ENCODE results near the gene EIF3L. TPM values are rescaled to one million over a fixed set of nuclear protein-coding genes. Genes with fewer than 3 reads are reported as not detected.

The EIF3L gene
- total and polyA plus RNA-seq, 2 donors (not counting 1 experiment from before 2014, with no cell fraction given), result 288 to 515 TPM

GRCh38 chr22:37854946-37855345 is 5.7 kb downstream of the EIF3L start:
- Histone ChIP-seq H3K36me3 (ENCODE audit: control insufficient read depth, insufficient read depth, low read length) (peaks cover 19% of the 10 kb centered on the region), H3K4me1 (ENCODE audit: control insufficient read depth, extremely low read depth, insufficient read depth, low read length) (no peaks in the 10 kb centered on the region), H3K27ac (ENCODE audit: insufficient read depth, low read length) (no peak overlapping the region), H2AFZ (ENCODE audit: low read length) (no peak overlapping the region), H3K9ac (ENCODE audit: insufficient read depth, low read length) (no peak overlapping the region), H3K27me3 (ENCODE audit: control insufficient read depth, insufficient read depth, low read length) (no peaks in the 10 kb centered on the region), H3K4me2 (ENCODE audit: extremely low read depth, insufficient read depth, low read length) (no peak overlapping the region), H4K20me1 (ENCODE audit: control insufficient read depth, extremely low read depth, insufficient read depth, low read length) (no peaks in the 10 kb centered on the region), H3K9me3 (ENCODE audit: control insufficient read depth, insufficient read depth, low read depth, low read length) (no peaks in the 10 kb centered on the region), H3K4me3 (replicated peaks in 1 of 4; ENCODE audit: control extremely low read depth in 1 of 4, insufficient read depth in 1 of 4, low read depth in 3 of 4, low read length in 4 of 4) (no peak overlapping the region), H3K79me2 (ENCODE audit: control insufficient read depth, insufficient read depth, low read length) (peaks cover 36% of the 10 kb centered on the region)
- DNase-seq (ENCODE audit: low read depth in 2 of 2), result no peak
- TF ChIP-seq EZH2 (IDR thresholded peaks at IDR 0.05; ENCODE audit: low read length, missing control alignments) (no peak), CTCF (conservative IDR thresholded peaks at IDR 0.05 in 1 of 2, IDR thresholded peaks at IDR 0.05 in 1 of 2; ENCODE audit: low read depth in 1 of 2, low read length in 2 of 2) (no peak)

- peak in 1 of 2 donors; percentile 21 for DNase-seq (ENCODE audit: low read depth in 2 of 2)
- H3K4me2 ChIP-seq (ENCODE audit: extremely low read depth, insufficient read depth, low read length), result no peak overlapping the region
- H2AFZ ChIP-seq (ENCODE audit: low read length), result no peak overlapping the region
- no peaks in the 10 kb centered on the region for H4K20me1 ChIP-seq (ENCODE audit: control insufficient read depth, extremely low read depth, insufficient read depth, low read length)
- no peaks in the 10 kb centered on the region for H3K9me3 ChIP-seq (ENCODE audit: control insufficient read depth, insufficient read depth, low read depth, low read length)
- peaks cover 31% of the 10 kb centered on the region for H3K79me2 ChIP-seq (ENCODE audit: control insufficient read depth, insufficient read depth, low read length)
- peaks cover 19% of the 10 kb centered on the region for H3K36me3 ChIP-seq (ENCODE audit: control insufficient read depth, insufficient read depth, low read length)
- H3K4me1 ChIP-seq (ENCODE audit: control insufficient read depth, extremely low read depth, insufficient read depth, low read length), result no peaks in the 10 kb centered on the region
- H3K27me3 ChIP-seq (ENCODE audit: control insufficient read depth, insufficient read depth, low read length), result no peaks in the 10 kb centered on the region
- H3K4me3 ChIP-seq (replicated peaks in 1 of 4; ENCODE audit: control extremely low read depth in 1 of 4, insufficient read depth in 1 of 4, low read depth in 3 of 4, low read length in 4 of 4), result no peak overlapping the region
- H3K27ac ChIP-seq (ENCODE audit: insufficient read depth, low read length), result no peak overlapping the region
- TF ChIP-seq CTCF (conservative IDR thresholded peaks at IDR 0.05 in 1 of 2, IDR thresholded peaks at IDR 0.05 in 1 of 2; ENCODE audit: low read depth in 1 of 2, low read length in 2 of 2) (no peak), EZH2 (IDR thresholded peaks at IDR 0.05; ENCODE audit: low read length, missing control alignments) (no peak)
- H3K9ac ChIP-seq (ENCODE audit: insufficient read depth, low read length), result no peak overlapping the region
Observed at GRCh38 chr22:37855462-37855861, 6.2 kb downstream of the EIF3L start.

GRCh38 chr22:37860796-37861421 is 11.7 kb downstream of the EIF3L start:
- Histone ChIP-seq H3K27ac (ENCODE audit: insufficient read depth, low read length) (no peak overlapping the region), H3K36me3 (ENCODE audit: control insufficient read depth, insufficient read depth, low read length) (peaks cover 22% of the 10 kb centered on the region), H3K4me2 (ENCODE audit: extremely low read depth, insufficient read depth, low read length) (no peak overlapping the region), H3K4me1 (ENCODE audit: control insufficient read depth, extremely low read depth, insufficient read depth, low read length) (no peaks in the 10 kb centered on the region), H3K27me3 (ENCODE audit: control insufficient read depth, insufficient read depth, low read length) (no peaks in the 10 kb centered on the region), H3K9ac (ENCODE audit: insufficient read depth, low read length) (no peak overlapping the region), H4K20me1 (ENCODE audit: control insufficient read depth, extremely low read depth, insufficient read depth, low read length) (no peaks in the 10 kb centered on the region), H2AFZ (ENCODE audit: low read length) (no peak overlapping the region), H3K4me3 (replicated peaks in 1 of 4; ENCODE audit: control extremely low read depth in 1 of 4, insufficient read depth in 1 of 4, low read depth in 3 of 4, low read length in 4 of 4) (no peak overlapping the region), H3K9me3 (ENCODE audit: control insufficient read depth, insufficient read depth, low read depth, low read length) (no peaks in the 10 kb centered on the region), H3K79me2 (ENCODE audit: control insufficient read depth, insufficient read depth, low read length) (peaks cover 5% of the 10 kb centered on the region)
- TF ChIP-seq EZH2 (IDR thresholded peaks at IDR 0.05; ENCODE audit: low read length, missing control alignments) (no peak), CTCF (conservative IDR thresholded peaks at IDR 0.05 in 1 of 2, IDR thresholded peaks at IDR 0.05 in 1 of 2; ENCODE audit: low read depth in 1 of 2, low read length in 2 of 2) (no peak)
- DNase-seq (ENCODE audit: low read depth in 2 of 2), result no peak
